KG1 (cell line): ENCODE measurements around the gene TLX2.
A peak's percentile ranks its signal among the peaks of the same experiment; 100 is the strongest.
"Not testable (repeated sequence)": the region's sequence is repeated elsewhere in the genome, so short reads cannot be mapped to it uniquely, and the experiment has no call there.

ENCODE experiments used
- DNase-seq: peaks from one replicate; lab custom pipeline; 2025; lab: John Stamatoyannopoulos, UW

Gene TLX2

GRCh38 chr2:74514368-74515270, at the start of gene TLX2:
TSS of gene TLX2 (plus strand) at chr2:74514450. CDS start at chr2:74514807, 357 bp downstream.
- DNase-seq, result no peak

- DNase-seq, result not testable (repeated sequence)
Measured at GRCh38 chr2:74470742-74471141, 43.5 kb upstream of the TLX2 start.

- no peak for DNase-seq
Measured at GRCh38 chr2:74471332-74472065, 42.8 kb upstream of the TLX2 start.

- peak; percentile 90 for DNase-seq
Measured at GRCh38 chr2:74472086-74472944, 41.9 kb upstream of the TLX2 start, which contains the start of gene MRPL53. TSS of gene MRPL53 (minus strand) at chr2:74472680. CDS start at chr2:74472660, 20 bp downstream.

GRCh38 chr2:74472945-74473258, 41.3 kb upstream of the TLX2 start:
- no peak for DNase-seq

- no peak for DNase-seq
Measured at GRCh38 chr2:74474481-74474880, 39.8 kb upstream of the TLX2 start.

GRCh38 chr2:74474899-74475298, 39.4 kb upstream of the TLX2 start:
- DNase-seq, result no peak

GRCh38 chr2:74481431-74481830, 32.8 kb upstream of the TLX2 start:
- no peak for DNase-seq

- no peak for DNase-seq
Measured at GRCh38 chr2:74481961-74482800, 32.1 kb upstream of the TLX2 start.

- DNase-seq, result peak; percentile 92
Measured at GRCh38 chr2:74482801-74483674, 31.2 kb upstream of the TLX2 start, which contains the start of the genes CCDC142 and TTC31. TSS of gene CCDC142 (minus strand) at chr2:74482998. CDS start at chr2:74482837, 161 bp downstream. TSS of gene TTC31 (plus strand) at chr2:74483081. CDS start at chr2:74483096, 15 bp downstream.

GRCh38 chr2:74483675-74484164, 30.5 kb upstream of the TLX2 start:
- not testable (repeated sequence) for DNase-seq

- DNase-seq, result no peak
Measured at GRCh38 chr2:74486141-74486540, 28.1 kb upstream of the TLX2 start.

- no peak for DNase-seq
Measured at GRCh38 chr2:74488643-74489481, 25.4 kb upstream of the TLX2 start.

GRCh38 chr2:74489906-74490305, 24.3 kb upstream of the TLX2 start:
- DNase-seq, result no peak

- no peak for DNase-seq
Measured at GRCh38 chr2:74491648-74492544, 22.4 kb upstream of the TLX2 start.

GRCh38 chr2:74493546-74493945, 20.7 kb upstream of the TLX2 start:
- no peak for DNase-seq

GRCh38 chr2:74495440-74495839, 18.8 kb upstream of the TLX2 start:
- DNase-seq, result no peak
